HG02981 (cell line): ENCODE data around the gene STC2.
"Not testable (repeated sequence)": the region's sequence is repeated elsewhere in the genome, so short reads cannot be mapped to it uniquely, and the experiment has no call there.

Experiments
- ATAC-seq: cut with Tn5 transposase; IDR thresholded peaks from one replicate; pipeline ENCODE4 v1.9.1; 2021; ENCODE audit warnings: mild to moderate bottlenecking, moderate library complexity; ENCODE audit not compliant: unreplicated experiment

Gene STC2

DNA sequence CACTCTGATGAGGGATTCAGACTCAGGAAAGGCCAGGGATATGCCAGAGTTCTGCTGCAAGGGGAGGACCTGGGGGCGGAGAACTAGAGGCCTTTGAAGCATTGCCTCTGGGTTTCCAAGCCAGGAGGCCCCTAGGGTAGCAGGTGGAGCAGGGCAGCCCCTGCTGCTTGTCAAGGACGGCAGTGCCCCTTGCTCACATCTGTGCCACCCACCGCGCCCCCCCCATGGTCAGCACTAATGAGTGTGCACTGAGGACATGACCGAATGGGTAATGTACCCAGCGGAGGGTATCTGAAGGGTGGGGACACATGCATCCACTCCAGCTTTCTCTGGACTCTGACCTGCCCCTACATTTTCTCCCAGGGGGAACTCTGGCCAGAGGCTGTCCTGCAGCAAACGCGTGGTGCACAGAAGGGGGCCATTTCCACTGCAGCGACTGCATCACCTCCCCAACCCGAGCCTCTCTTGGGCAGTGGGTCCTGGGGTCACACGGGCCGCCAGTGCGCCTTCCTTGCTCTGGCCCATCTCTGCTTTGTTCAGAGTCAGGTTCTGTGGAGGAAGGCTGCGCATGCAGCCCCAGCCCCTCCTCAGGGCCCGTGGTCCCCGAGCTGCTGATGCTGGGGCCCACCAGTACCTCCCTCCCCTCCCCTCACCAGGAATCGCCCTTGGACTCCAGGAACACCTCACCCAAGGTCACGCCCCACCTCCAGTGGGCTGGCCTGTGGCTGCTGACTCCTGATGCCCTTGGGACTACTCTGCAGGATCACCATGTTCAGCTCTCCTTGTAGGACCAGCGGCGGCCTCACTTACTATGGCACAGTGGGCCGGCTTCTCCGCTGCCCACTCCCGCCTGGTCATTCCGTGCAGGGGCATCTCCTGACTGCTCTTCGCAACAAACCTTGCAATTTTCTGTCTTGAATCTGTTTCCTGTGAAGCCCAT lies 31.2 kb downstream of the STC2 start:
- no peak for ATAC-seq

DNA sequence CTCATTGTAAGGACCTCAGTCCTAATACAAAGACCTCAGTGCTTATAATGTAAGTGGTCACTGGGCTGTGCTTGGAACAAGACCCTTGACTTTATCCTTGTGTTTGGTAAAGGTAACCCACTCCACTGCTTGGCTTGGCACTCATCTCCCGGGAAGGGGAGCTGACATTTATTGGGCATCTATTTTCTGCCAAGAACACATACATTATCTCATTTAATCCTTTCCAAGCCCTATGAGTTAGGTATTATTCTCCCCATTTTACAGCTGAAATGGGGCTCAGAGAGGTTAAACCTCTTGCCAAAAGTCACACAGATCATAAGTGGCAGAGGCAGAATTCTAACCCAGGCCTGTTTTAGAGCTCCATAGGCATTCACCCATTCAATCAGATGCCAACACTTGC lies 32.4 kb downstream of the STC2 start:
- no peak for ATAC-seq

DNA sequence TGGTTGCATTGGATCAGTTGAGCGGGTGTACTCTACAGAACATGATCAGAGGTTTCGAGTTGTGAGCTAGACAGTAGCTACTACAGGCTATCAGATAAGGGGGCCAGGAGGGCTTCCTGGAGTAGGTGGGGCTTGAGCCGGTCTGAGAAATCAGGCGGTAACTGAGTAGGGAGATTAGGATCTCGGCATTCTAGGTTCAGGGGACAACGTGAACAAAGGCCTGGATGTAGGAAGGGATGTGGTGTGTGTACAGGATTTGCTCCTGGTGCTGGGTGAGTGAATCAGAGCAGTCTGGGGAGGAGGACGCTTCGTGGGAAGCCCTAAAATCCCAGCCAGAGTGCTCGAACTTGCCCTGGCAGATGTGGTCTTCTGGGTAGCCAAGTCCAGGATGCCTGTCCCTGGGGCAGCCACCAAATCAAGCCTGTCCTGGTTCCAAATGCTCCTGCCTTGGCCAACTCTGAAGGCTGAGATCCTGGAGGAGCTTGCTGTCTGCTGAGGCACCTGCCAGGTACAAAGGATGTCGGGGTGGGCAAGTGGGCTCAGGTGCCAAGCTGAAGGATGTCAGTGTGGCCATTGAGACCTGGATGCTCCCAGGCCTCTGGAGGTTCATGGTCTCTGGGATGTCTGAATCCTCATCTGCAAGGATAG lies 33.4 kb downstream of the STC2 start:
- no peak for ATAC-seq

DNA sequence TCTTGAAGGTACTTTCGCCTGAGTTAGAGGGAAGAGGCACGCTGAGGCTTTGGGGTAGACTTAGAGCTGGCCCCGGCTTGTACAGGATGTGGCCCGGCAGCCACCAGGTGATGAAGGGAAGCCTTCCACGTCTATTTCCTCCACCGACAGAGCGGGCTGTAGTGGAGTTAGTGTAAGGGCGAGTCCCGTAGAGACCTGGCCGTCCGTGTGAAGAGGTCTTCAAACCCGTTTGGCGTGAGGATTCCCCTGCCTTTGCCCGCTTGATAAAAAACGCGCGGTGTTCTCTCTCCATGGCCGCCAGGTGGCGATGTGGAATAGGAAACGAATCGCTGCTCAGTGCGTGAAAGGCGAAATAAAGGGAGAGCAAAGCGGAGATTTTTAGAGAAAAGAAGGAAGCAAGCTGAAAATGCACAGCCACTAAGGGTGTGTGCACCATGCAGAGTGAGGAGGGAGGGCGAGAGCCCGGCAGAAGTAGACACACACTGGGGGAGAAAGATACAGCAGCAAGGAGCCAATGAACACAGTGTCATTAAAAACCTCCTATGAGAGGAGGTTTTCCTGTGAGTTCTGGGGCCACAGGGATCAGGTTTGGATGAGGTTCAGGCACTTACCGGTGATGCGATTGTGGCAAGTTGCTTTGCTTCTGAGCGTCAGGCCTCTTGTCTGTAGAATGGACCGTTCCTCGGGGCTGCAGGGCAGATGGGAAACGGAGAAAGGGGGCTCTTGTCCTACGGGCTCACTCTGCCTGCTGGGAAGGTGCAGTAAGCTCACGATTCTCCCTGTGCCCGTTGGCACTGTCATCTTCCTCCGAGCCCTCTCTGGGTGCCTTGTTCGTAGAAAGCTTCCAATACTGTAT lies 34.2 kb downstream of the STC2 start:
- peak; percentile 65 for ATAC-seq

DNA sequence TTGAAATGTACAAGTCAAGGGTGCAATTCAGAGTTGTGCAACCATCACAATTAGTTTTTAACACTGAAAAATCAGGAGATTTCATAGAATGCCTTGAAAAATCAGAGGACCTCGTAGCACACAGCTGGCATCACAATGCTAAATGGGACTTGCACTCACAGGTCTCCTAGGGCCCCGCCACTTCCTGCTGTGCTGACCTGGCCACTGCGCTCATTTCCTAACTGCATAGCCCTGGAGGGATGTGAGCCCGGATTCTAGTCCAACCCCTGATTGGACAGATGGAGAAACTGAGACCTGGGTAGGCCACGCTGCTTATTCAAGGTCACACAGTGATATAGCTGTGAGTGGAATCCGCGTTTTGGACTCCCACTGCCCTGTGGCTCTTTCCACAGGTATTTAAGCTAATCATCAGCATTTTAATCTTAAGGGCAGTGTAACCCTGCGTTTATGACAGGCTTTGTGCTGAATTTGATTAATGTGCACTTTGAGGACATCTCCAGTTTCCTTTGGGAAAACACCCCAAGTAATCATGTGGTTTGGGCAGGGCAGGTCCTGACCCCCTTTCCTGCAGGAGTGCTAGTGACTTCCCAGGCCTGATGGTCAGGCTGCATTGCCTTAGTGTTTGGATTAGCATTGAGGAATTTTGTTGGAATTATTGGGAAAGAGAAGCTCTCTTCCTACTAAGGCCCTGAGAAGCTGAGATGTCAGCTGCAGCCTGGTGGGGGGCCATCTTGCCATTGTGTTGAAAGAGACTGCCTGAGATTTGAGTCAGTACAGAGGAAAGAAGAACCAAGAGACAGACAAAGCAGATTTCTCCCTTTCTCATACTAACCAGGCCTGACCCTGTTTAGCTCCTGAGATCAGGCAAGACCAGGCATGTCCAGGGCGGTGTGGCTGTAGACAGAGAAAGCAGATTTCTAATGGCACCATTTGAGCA lies 36.2 kb downstream of the STC2 start:
- no peak for ATAC-seq

DNA sequence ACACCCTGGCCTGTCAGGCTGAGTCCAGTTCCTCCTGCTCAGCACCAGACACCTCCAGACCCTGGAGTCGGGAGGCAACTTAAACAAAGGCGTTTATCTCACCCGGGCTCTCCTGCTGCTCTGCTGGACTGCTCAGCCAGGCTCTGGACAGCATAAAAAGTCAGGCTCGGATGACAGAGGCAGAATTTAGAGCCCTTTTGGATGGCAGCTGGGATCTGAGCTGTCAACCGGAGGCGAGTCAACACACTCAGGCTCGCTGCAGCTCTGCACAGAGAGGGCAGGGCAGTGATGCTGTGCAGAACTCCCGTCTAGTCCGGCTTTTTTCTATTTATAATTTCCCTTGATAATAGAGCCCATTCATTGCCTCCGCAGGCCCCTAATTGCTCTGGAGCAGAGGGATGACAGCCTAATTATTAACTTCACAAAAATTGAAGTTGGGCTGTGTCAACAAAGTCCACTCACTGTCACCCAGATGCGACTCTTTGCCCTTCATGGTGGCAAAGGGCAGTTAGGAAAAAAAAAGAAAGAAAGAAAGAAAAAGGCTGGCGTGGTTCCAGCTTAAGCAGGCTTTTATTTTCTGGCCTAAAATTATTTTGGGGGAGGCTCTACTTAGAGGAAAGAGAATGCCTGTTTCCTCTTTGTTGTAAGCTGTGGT lies 37.6 kb downstream of the STC2 start:
- no peak for ATAC-seq

DNA sequence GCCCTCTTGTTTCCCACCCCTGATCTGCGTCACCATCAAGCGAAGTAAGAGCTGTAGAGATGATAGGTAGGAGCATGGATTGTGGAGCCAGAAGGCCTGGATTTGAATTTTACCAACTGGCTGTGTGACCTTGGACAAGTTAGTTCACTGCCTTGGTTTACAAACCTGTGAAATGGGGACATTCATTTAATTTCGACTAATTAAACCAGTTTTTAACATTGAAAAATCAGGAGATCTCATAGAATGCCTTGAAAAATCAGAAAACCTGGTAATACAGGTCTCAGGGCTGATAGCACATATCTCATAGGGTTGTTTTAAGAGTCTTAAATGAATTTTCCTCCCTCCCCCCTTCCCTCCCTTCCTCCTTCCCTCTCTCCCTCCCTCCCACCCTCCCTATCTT lies 38.8 kb downstream of the STC2 start:
- ATAC-seq: no peak

DNA sequence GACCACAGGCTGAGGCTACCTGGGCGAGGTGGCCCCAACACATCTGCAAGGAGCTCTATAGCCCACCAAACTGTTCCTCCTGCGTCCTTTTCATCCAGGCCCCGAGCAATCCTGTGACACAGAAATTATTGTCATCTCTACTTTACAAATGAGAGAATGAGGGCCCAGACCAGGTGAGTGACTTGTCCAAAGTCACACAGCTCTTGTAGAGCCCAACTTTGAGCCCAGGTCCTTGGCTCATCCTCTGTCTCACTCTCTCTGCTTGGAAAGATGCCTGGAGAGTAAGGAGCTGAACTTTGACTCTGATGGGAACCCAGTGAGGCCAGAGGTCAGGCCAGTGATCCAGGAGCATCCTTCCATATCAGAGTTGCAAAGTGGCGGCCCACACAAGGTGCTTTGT lies 39.6 kb downstream of the STC2 start:
- ATAC-seq: no peak

DNA sequence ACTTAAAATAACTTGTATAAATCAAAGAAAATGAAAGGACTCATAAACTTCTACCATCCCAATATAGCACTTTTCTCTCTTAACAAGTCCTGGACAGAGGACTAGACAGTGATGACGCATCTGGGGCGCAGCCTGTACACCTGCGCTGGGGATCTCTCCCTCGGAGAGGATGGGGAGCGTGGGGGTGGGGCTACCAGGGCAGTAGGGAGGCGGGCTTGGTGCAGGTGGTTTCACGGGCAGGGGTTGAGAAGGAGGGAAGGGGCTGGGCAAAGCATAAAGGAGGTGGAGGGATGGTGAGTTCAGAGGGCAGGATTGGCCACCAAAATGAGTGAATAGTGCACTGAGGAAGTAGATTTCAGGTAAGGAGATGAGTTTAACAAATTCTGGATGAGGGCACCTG lies 41.1 kb downstream of the STC2 start:
- ATAC-seq: no peak

DNA sequence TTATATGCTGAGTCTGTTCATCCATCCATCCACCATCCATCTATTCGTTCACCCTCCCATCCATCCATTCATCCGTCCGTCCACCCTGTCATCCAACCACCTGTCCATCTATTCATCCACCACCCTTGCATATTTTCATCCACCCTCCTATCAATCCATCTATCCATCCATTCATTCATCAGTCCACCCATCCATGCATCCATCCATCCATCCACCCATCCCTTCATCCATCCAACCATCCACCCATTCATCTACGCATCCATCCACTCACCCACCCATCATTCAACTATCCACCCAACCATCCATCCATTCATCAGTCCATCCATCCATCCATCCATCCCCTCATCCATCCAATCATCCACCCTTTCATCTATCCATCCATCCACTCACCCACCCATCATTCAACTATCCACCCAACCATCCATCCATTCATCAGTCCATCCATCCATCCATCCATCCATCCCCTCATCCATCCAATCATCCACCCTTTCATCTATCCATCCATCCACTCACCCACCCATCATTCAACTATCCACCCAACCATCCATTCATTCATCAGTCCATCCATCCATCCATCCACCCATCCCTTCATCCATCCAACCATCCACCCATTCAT lies 43.8 kb downstream of the STC2 start:
- ATAC-seq: not testable (repeated sequence)

DNA sequence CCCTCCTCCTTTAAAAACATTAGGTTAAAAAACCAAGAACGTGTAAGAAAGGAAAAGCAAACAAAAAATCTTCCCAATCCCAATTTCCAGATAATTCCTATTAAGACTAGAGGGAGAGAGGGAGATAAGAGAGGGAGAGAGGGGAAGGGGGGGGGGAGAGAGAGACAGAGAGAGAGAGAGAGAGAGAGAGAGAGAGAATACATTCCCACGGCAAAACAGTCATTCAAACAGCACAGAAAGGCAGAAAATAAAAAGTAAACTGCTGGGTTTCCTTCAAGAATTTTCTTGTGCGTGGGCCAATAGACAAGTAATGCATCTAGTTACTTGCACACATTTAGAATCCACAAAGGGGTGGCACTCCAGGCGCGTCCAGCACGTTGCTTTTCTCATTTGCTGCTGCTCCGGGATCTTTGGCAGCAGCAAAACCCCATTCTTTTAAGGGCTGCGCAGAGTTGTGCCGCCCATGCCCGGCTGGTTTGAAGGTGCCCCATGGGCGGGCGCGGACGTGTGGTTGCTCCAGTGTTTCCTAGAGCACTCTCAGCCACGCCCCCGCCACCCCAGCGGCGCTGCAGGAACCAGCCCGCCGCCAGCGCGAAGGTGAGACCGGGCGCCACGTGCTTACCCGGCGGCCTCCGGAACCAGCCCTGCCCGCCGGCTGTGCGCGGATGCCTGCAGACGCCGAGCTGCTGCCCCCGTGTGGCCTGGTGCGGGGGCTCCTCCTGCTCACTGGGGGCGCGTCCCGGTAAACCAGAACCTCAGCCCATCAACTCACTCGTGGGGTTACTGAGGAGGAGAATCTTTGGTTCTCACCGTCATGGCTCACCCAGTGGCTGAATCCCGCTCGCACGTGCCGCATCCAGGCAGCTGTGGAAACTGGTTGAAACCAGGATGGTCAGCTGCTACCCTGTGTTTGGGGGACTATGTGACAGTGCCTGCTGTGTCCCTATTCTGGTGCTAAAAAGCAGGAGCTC lies 44.6 kb downstream of the STC2 start:
- ATAC-seq: peak; percentile 95

DNA sequence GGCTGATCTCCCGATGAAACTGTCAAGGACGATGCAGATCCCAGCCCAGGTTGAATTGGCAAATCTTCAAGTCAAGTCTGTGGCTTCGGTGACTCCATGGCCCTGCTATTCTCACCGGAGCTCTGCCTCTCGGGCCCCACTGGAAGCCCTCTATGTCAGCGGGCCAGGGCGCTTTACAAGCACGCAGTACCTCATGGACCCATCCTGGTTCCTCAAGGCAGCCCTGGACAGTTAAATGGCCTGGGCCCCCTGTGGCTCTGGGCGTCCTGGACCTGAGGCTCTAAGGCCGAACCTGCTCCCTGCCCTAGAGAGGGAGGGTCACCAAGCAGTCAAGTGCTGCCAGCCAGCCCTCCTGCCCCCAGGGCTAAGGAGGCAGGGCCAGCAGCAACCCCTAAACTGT lies 45.3 kb downstream of the STC2 start:
- ATAC-seq: no peak

DNA sequence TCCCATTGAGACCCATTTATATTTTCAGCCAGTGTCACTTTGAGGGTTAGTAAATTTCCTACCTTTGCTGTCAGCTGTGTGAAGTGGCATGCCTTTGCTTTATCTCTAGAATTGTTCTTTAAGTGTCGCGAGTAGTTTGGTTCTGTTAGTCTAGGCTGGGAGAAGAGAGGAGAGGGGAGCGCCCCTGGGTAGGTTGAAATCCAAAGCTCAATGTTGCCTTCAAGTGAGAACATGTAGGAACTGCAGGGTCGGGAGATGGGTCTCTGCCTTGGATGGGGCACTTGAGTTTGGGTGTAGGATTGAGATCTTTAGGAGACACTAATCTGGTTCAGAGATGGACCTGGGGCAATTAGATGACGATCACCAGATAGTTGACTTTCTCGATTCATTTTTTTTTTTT lies 46.3 kb downstream of the STC2 start:
- no peak for ATAC-seq

DNA sequence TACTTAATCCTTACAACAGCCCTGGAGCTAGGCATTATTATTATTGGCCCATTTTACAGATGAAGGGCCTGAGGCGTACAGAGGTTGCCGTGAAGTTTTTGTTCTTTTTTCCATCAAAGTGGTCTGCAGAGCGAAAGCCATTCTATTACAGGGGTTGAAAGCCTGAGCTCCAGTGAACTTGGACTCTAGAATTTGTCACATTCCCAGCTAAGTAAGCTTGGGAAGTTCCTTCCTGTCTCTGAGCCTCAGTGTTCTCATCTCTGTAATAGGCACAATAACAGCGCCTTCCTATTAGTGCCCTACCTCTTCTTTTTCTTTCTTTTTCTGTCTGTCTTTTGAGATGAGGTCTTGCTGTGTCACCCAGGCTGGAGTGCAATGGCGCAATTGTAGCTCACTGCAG lies 49.0 kb downstream of the STC2 start:
- ATAC-seq: no peak

DNA sequence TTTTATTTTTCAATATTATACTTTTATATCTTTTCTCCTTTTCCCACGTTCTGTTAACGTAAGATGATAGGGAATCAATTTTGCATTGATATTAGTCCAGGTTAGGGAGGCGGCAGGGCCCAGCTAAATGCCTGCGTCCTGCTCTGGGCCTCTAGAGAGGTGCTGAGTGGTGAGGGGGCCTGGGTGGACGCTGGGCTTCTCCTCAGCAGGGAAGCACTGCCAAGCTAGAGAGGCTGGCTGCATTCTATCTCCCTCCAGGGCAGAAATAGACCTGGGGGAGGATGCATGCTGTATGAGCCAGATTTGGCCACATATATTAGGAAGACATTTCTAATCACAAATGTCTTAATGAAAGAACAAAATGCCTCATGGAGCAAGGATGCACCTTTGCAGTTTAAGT lies 49.6 kb downstream of the STC2 start:
- no peak for ATAC-seq

DNA sequence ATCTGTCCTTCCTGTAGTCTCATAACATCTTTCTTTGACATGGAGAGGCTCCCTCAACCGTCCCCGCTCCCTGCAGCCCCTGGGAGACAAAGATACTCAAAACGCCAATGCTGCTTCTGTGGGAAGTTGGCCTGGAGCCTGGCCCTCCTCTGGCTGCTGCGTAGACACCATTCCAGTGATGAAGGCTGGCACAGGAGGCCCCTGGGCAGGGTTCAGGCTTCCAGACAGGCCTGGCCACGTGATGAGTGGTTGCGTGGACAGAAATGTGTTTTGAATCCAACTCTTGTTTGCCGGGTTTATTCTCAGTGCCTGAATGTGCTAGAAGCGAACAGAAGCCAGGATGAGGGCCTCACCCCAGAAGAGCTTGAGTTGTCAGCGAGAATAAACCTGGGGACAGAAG lies 50.0 kb downstream of the STC2 start:
- ATAC-seq: no peak

DNA sequence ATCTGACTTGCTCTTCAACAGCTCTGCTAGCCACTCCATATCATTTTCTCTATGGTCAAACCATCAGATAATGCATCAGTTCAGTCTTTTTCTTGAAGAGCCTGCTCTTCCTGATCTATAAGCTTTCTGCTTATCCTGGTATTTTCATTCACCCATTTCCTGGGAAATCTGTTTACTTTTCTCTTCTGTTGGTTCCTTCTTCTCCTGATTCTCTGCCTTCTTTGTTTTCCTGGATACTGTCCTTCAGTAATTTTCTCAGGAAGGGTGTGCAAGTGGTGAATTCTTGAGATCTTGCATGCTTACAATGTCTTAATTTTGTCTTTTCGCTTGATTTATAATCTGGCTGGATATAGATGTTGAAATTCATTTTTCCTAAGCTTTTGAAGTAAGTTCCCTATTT lies 53.4 kb downstream of the STC2 start:
- no peak for ATAC-seq

DNA sequence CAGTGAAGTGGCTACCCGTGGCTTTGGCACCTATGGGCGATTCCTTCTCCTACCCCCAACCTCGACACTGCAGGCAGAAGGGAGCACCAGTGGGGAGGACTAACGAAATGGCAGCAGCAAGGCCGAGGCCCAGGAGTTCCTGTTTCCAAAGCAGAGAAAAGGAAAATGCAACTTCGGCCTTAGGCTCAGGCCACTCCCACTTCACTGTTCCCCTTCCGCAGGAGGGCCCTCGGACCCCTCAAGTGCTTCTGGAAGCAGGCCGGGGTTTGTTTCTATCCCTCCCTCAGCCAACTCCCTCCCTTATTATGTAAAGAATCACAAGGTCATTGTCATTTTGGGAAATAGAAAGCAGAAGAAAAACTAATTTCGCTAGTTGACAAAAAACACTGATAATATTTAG lies 56.8 kb downstream of the STC2 start:
- ATAC-seq: no peak
